HFFc6 (cell line): Measurements from ENCODE around the gene NDUFB11. TPM values are rescaled to one million over a fixed set of nuclear protein-coding genes. Genes with fewer than 3 reads are reported as not detected.

Experiments
- DNase-seq: peaks from one replicate; pipeline ENCODE4 v3.0.0-alpha.2; 2018
- H3K27ac Mint-ChIP-seq: 2 replicates; pipeline ENCODE4 v1.8.0; 2020; ENCODE audit warnings: mild to moderate bottlenecking, mixed read lengths
- H3K27me3 Mint-ChIP-seq: 2 replicates; pipeline ENCODE4 v1.8.0; 2021; ENCODE audit warnings: mild to moderate bottlenecking, moderate library complexity, mixed read lengths; ENCODE audit not compliant: insufficient read depth
- H3K36me3 Mint-ChIP-seq: 2 replicates; pipeline ENCODE4 v1.8.0; 2021; ENCODE audit warnings: low read depth, mixed read lengths
- H3K4me1 Mint-ChIP-seq: 2 replicates; pipeline ENCODE4 v1.8.0; 2020; ENCODE audit warnings: low read depth, mixed read lengths
- H3K4me3 Mint-ChIP-seq: 2 replicates; pipeline ENCODE4 v1.8.0; 2020; ENCODE audit warnings: mild to moderate bottlenecking, moderate library complexity, mixed read lengths
- H3K9me3 Mint-ChIP-seq: 2 replicates; pipeline ENCODE4 v1.8.0; 2020; ENCODE audit warnings: mild to moderate bottlenecking, mixed read lengths
- CTCF ChIP-seq: fragments of 200-600 bp; sonication (generic); IDR thresholded peaks from 2 replicates; pipeline ENCODE4 v1.5.0; 2021; ENCODE audit warnings: antibody characterized with exemption, mild to moderate bottlenecking
- total RNA-seq, 6 experiments: library from RNA; stranded (reverse); fragmentation: NEBNext Ultra II Directional; extraction: Animal tissue kit (Norgen Biotek cat#: 25700); gene quantifications; 2 replicates in 1 of 6; 3 replicates in 5 of 6; pipeline ENCODE4 v1.2.3, GENCODE V29; 2021

The NDUFB11 gene
- total RNA-seq, 6 experiments from 2014 or later, result 80.0 to 88.8 (median 84.4) TPM

GRCh38 chrX:47156611-47157520 lies 12.4 kb upstream of the NDUFB11 start:
- Mint-ChIP-seq H3K9me3 (no peaks in the 10 kb centered on the region), H3K27me3 (no peaks in the 10 kb centered on the region; the same call in 1 of the 2 replicates), H3K4me1 (no peaks in the 10 kb centered on the region; the same call in 1 of the 2 replicates), H3K27ac (no peak overlapping the region), H3K4me3 (no peak overlapping the region), H3K36me3 (peaks cover 5% of the 10 kb centered on the region; the same call in 1 of the 2 replicates)
- DNase-seq, result no peak
- TF ChIP-seq CTCF, result no peak

- Mint-ChIP-seq H3K36me3 (peaks cover 4% of the 10 kb centered on the region; the same call in 1 of the 2 replicates), H3K4me3 (no peak overlapping the region), H3K27me3 (no peaks in the 10 kb centered on the region; the same call in 1 of the 2 replicates), H3K9me3 (no peaks in the 10 kb centered on the region), H3K4me1 (no peaks in the 10 kb centered on the region), H3K27ac (no peak overlapping the region)
- TF ChIP-seq CTCF, result no peak
- DNase-seq, result no peak
Observed at GRCh38 chrX:47151435-47151834, 6.9 kb upstream of the NDUFB11 start.

GRCh38 chrX:47148946-47149345 lies 4.4 kb upstream of the NDUFB11 start:
- Mint-ChIP-seq H3K27ac (no peak overlapping the region), H3K9me3 (no peaks in the 10 kb centered on the region), H3K4me1 (no peaks in the 10 kb centered on the region), H3K27me3 (no peaks in the 10 kb centered on the region; the same call in 1 of the 2 replicates), H3K36me3 (no peaks in the 10 kb centered on the region; the same call in 1 of the 2 replicates), H3K4me3 (no peak overlapping the region)
- TF ChIP-seq CTCF, result no peak
- no peak for DNase-seq

GRCh38 chrX:47146936-47147859 lies 2.7 kb upstream of the NDUFB11 start:
- no peak for TF ChIP-seq CTCF
- H3K36me3 Mint-ChIP-seq, result no peaks in the 10 kb centered on the region; the same call in 1 of the 2 replicates
- H3K9me3 Mint-ChIP-seq, result no peaks in the 10 kb centered on the region
- H3K27me3 Mint-ChIP-seq, result no peaks in the 10 kb centered on the region; the same call in 1 of the 2 replicates
- H3K27ac Mint-ChIP-seq, result no peak overlapping the region
- no peak for DNase-seq
- H3K4me1 Mint-ChIP-seq, result peaks cover 9% of the 10 kb centered on the region
- H3K4me3 Mint-ChIP-seq, result no peak overlapping the region; the same call in 1 of the 2 replicates
